Mesendoderm (in vitro differentiated cells): ENCODE measurements around the gene GAA.
"Not testable (repeated sequence)": the region's sequence is repeated elsewhere in the genome, so short reads cannot be mapped to it uniquely, and the experiment has no call there.

ENCODE experiments used
- DNase-seq: peaks from one replicate; pipeline ENCODE4 v3.0.0; 2013
- H2AK5ac ChIP-seq: 2 replicates; pipeline ENCODE4 v1.6.1; 2013; ENCODE audit warnings: low read length, inconsistent platforms
- H2BK120ac ChIP-seq: 2 replicates; pipeline ENCODE4 v1.6.1; 2013; ENCODE audit warnings: low read depth, mild to moderate bottlenecking, low read length, moderate library complexity, mixed read lengths
- H2BK15ac ChIP-seq: replicated peaks from 2 replicates; pipeline ENCODE4 v1.6.1; 2013; ENCODE audit warnings: low read depth, mild to moderate bottlenecking, moderate library complexity
- H2BK5ac ChIP-seq: 2 replicates; pipeline ENCODE4 v1.6.1; 2013; ENCODE audit warnings: low read length, inconsistent platforms
- H3K18ac ChIP-seq: 2 replicates; pipeline ENCODE4 v1.6.1; 2013; ENCODE audit warnings: mild to moderate bottlenecking, low read length, mixed read lengths
- H3K23ac ChIP-seq: one replicate; pipeline ENCODE4 v1.6.1; 2013; ENCODE audit warnings: low read length
- H3K27ac ChIP-seq: 2 replicates; pipeline ENCODE4 v1.5.1; 2013; ENCODE audit warnings: low read depth, mild to moderate bottlenecking, inconsistent platforms, low read length, moderate library complexity
- H3K27me3 ChIP-seq: 2 replicates; pipeline ENCODE4 v1.6.1; 2013; ENCODE audit warnings: low read length, control low read depth, mild to moderate bottlenecking, inconsistent platforms; ENCODE audit not compliant: insufficient read depth, poor library complexity
- H3K36me3 ChIP-seq: 2 replicates; pipeline ENCODE4 v1.6.1; 2013; ENCODE audit warnings: low read length, inconsistent platforms; ENCODE audit not compliant: control insufficient read depth, insufficient read depth
- H3K4ac ChIP-seq: one replicate; pipeline ENCODE4 v1.6.1; 2013; ENCODE audit warnings: low read depth, mild to moderate bottlenecking, low read length, moderate library complexity
- H3K4me1 ChIP-seq: 2 replicates; pipeline ENCODE4 v1.6.1; 2013; ENCODE audit warnings: low read depth, low read length, inconsistent platforms; ENCODE audit not compliant: control insufficient read depth
- H3K4me2 ChIP-seq: 2 replicates; pipeline ENCODE4 v1.6.1; 2013; ENCODE audit warnings: low read length
- H3K4me3 ChIP-seq: 2 replicates; pipeline ENCODE4 v1.5.1; 2013; ENCODE audit warnings: mild to moderate bottlenecking, low read length
- H3K56ac ChIP-seq: one replicate; pipeline ENCODE4 v1.6.1; 2013; ENCODE audit warnings: low read length
- H3K79me1 ChIP-seq: 2 replicates; pipeline ENCODE4 v1.6.1; 2013; ENCODE audit warnings: low read length, inconsistent platforms
- H3K79me2 ChIP-seq: 2 replicates; pipeline ENCODE4 v1.6.1; 2013; ENCODE audit warnings: mild to moderate bottlenecking, low read length; ENCODE audit not compliant: control insufficient read depth, insufficient read depth
- H3K9ac ChIP-seq: 2 replicates; pipeline ENCODE4 v1.6.1; 2013; ENCODE audit warnings: low read length, inconsistent platforms
- H4K5ac ChIP-seq: one replicate; pipeline ENCODE4 v1.6.1; 2013; ENCODE audit warnings: low read length
- H4K8ac ChIP-seq: one replicate; pipeline ENCODE4 v1.6.1; 2013; ENCODE audit warnings: low read depth, mild to moderate bottlenecking, control low read depth, low read length, moderate library complexity
- WGBS: extraction: QIAGEN DNeasy Blood & Tissue Kit; methylation state at CpG from one replicate; pipeline ENCODE4 v1.1.7; 2013; ENCODE audit warnings: low lambda C conversion rate, missing lambda C conversion rate; ENCODE audit not compliant: insufficient coverage; ENCODE audit errors: extremely low coverage; 5-methylcytosine and 5-hydroxymethylcytosine counted together

Gene GAA

DNA sequence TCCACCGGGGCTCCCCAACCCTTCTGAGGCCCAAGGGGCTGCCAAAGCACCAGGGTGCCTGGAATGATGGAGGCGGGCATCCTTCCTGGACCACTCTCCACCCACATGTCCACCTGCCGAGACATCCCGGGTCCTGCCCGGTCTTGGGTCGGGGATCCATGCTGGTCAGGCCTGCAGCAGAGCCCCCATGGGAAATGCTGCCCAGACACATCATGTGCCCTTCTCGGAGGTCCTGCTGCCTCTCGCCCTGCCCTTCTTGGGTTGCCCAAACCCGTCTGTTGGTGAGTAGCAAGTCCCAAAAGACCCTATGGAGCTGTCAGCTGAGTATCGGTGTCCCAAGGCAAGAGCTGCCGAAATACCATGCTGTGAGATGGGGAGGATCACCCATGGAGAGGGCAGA lies 14.8 kb upstream of the GAA start:
- H3K9ac ChIP-seq, result no peak overlapping the region
- H3K36me3 ChIP-seq, result no peaks in the 10 kb centered on the region
- no peak overlapping the region for H3K4ac ChIP-seq
- H2AK5ac ChIP-seq, result no peak overlapping the region
- no peak for DNase-seq
- H4K8ac ChIP-seq, result no peak overlapping the region
- no peak overlapping the region for H2BK120ac ChIP-seq
- no peak overlapping the region for H3K27ac ChIP-seq
- no peak overlapping the region for H3K56ac ChIP-seq
- no peak overlapping the region for H3K4me3 ChIP-seq
- H4K5ac ChIP-seq, result no peak overlapping the region
- no peak overlapping the region for H2BK15ac ChIP-seq
- H3K4me2 ChIP-seq, result no peak overlapping the region
- H3K79me1 ChIP-seq, result no peaks in the 10 kb centered on the region
- no peak overlapping the region for H2BK5ac ChIP-seq
- H3K27me3 ChIP-seq, result no peaks in the 10 kb centered on the region
- no peaks in the 10 kb centered on the region for H3K4me1 ChIP-seq
- H3K79me2 ChIP-seq, result no peaks in the 10 kb centered on the region
- WGBS, result no CpG with 5 or more reads among the region's 11 CpGs
- H3K18ac ChIP-seq, result no peak overlapping the region
- no peak overlapping the region for H3K23ac ChIP-seq

DNA sequence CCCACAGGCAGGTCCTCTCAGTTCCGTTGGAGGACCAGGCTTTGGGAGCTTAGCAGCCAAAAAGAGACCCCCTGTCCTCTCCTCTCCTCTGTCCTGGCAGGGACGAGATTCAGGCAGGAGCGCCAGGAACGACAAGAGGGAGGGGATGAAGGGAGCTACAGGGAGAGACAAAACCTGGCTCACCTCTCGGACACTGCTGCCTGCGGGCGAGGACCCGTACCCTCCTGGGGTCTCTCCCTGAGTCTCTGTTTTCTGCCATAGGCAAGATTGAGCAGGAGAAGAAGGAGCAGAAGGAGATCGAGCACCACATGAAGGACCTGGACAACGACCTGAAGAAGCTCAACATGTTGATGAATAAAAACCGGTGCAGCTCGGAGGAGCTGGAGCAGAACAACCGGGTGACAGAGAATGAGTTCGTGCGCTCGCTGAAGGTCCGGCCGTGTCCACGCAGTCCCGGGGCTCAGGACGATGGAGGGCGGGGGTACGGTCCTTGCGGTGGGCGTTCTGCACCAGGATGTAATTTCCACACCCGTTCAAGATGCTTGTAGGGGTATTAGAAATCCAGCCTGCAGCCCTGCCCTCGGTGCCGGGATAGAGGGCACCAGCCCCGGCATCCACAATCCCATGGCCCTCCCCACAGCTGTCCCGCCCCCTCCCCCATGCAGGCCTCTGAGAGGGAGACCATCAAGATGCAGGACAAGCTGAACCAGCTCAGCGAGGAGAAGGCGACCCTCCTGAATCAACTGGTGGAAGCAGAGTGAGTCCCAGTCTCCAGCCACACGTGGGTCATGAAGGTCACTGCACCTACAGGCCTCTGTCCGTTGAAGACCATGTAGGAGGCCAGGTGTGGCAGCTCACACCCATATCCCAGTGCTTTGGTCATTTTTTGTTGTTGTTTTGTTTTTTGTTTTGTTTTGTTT lies 13.8 kb upstream of the GAA start:
- Histone ChIP-seq H3K4ac (no peak overlapping the region), H3K9ac (no peak overlapping the region), H2BK15ac (no peak overlapping the region), H3K4me2 (no peak overlapping the region), H2BK120ac (no peak overlapping the region), H3K27ac (no peak overlapping the region), H4K5ac (no peak overlapping the region), H3K4me1 (no peaks in the 10 kb centered on the region), H3K56ac (no peak overlapping the region), H3K18ac (no peak overlapping the region), H3K4me3 (no peak overlapping the region), H2AK5ac (no peak overlapping the region), H2BK5ac (no peak overlapping the region), H3K27me3 (no peaks in the 10 kb centered on the region), H3K23ac (no peak overlapping the region), H3K36me3 (no peaks in the 10 kb centered on the region), H4K8ac (no peak overlapping the region), H3K79me1 (no peaks in the 10 kb centered on the region), H3K79me2 (no peaks in the 10 kb centered on the region)
- no CpG with 5 or more reads among the region's 34 CpGs for WGBS
- no peak for DNase-seq

GRCh38 chr17:80089762-80090161 lies 11.6 kb upstream of the GAA start:
- Histone ChIP-seq H3K79me2 (no peaks in the 10 kb centered on the region), H2AK5ac (no peak overlapping the region), H3K36me3 (no peaks in the 10 kb centered on the region), H3K27me3 (no peaks in the 10 kb centered on the region), H3K4ac (no peak overlapping the region), H3K23ac (no peak overlapping the region), H4K5ac (no peak overlapping the region), H3K56ac (no peak overlapping the region), H3K79me1 (no peaks in the 10 kb centered on the region), H4K8ac (no peak overlapping the region), H3K4me2 (no peak overlapping the region), H3K9ac (no peak overlapping the region), H2BK5ac (no peak overlapping the region), H2BK15ac (no peak overlapping the region), H3K4me1 (no peaks in the 10 kb centered on the region), H2BK120ac (no peak overlapping the region), H3K27ac (no peak overlapping the region), H3K18ac (no peak overlapping the region), H3K4me3 (no peak overlapping the region)
- no peak for DNase-seq
- no CpG with 5 or more reads among the region's 16 CpGs for WGBS

DNA sequence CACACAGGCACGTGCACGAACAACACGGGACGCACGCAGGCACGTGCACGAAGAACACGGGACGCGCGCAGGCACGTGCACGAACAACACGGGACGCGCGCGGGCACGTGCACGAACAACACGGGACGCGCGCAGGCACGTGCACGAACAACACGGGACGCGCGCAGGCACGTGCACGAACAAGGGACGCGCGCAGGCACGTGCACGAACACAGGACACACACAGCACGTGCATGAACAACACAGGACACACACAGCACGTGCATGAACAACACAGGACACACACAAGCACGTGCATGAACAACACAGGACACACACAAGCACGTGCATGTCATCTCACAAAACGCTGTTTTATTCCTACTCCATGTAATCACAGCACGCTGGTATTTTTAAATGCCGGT lies 11.2 kb upstream of the GAA start:
- H4K5ac ChIP-seq, H3K18ac ChIP-seq, H3K23ac ChIP-seq, H2BK120ac ChIP-seq, DNase-seq, H3K79me1 ChIP-seq, H3K4me3 ChIP-seq, H3K9ac ChIP-seq, H2AK5ac ChIP-seq, H3K36me3 ChIP-seq, H3K4me2 ChIP-seq, H3K79me2 ChIP-seq, H2BK5ac ChIP-seq, H4K8ac ChIP-seq, H3K27me3 ChIP-seq, H3K56ac ChIP-seq, H3K4me1 ChIP-seq, H2BK15ac ChIP-seq, H3K4ac ChIP-seq, H3K27ac ChIP-seq: not testable (repeated sequence)
- no CpG with 5 or more reads among the region's 44 CpGs for WGBS

- no peak overlapping the region for H2BK5ac ChIP-seq
- H3K18ac ChIP-seq, result no peak overlapping the region
- H3K27me3 ChIP-seq, result no peaks in the 10 kb centered on the region
- H3K4me2 ChIP-seq, result no peak overlapping the region
- no peaks in the 10 kb centered on the region for H3K4me1 ChIP-seq
- DNase-seq, result no peak
- no peaks in the 10 kb centered on the region for H3K79me1 ChIP-seq
- no peak overlapping the region for H3K27ac ChIP-seq
- no peak overlapping the region for H2BK15ac ChIP-seq
- no peak overlapping the region for H4K8ac ChIP-seq
- H3K36me3 ChIP-seq, result no peaks in the 10 kb centered on the region
- H3K23ac ChIP-seq, result no peak overlapping the region
- WGBS, result no CpG with 5 or more reads among the region's 4 CpGs
- no peak overlapping the region for H4K5ac ChIP-seq
- no peak overlapping the region for H3K56ac ChIP-seq
- no peaks in the 10 kb centered on the region for H3K79me2 ChIP-seq
- no peak overlapping the region for H3K9ac ChIP-seq
- no peak overlapping the region for H3K4ac ChIP-seq
- no peak overlapping the region for H2BK120ac ChIP-seq
- no peak overlapping the region for H2AK5ac ChIP-seq
- H3K4me3 ChIP-seq, result no peak overlapping the region
These were observed 10.0 kb upstream of the GAA start for GRCh38 chr17:80091376-80091775.

GRCh38 chr17:80092959-80093358 lies 8.4 kb upstream of the GAA start:
- Histone ChIP-seq H2BK120ac (no peak overlapping the region), H2BK5ac (no peak overlapping the region), H4K8ac (no peak overlapping the region), H3K79me1 (no peaks in the 10 kb centered on the region), H3K56ac (no peak overlapping the region), H3K27ac (no peak overlapping the region), H3K18ac (no peak overlapping the region), H3K4ac (no peak overlapping the region), H3K4me1 (no peaks in the 10 kb centered on the region), H3K4me2 (no peak overlapping the region), H4K5ac (no peak overlapping the region), H3K27me3 (no peaks in the 10 kb centered on the region), H3K36me3 (no peaks in the 10 kb centered on the region), H3K79me2 (no peaks in the 10 kb centered on the region), H3K9ac (no peak overlapping the region), H2AK5ac (no peak overlapping the region), H3K23ac (no peak overlapping the region), H3K4me3 (no peak overlapping the region), H2BK15ac (no peak overlapping the region)
- no CpG with 5 or more reads among the region's 8 CpGs for WGBS
- DNase-seq, result no peak
